Loucy (cell line): Measurements from ENCODE around the gene PMP22.

ENCODE experiments used
- H2AFZ ChIP-seq: fragments of 200-600 bp; sonication (generic); 2 replicates; pipeline ENCODE4 v1.6.0; 2016; ENCODE audit warnings: antibody characterized with exemption, mild to moderate bottlenecking, low read length, moderate library complexity
- H3F3A ChIP-seq: fragments of 200-600 bp; 2 replicates; pipeline ENCODE4 v1.6.0; 2016; ENCODE audit warnings: antibody characterized with exemption, low read depth, mild to moderate bottlenecking
- H3K27me3 ChIP-seq: fragments of 200-600 bp; sonication (generic); 2 replicates; pipeline ENCODE4 v1.6.1; 2014; ENCODE audit warnings: low read length, mild to moderate bottlenecking; ENCODE audit not compliant: insufficient read depth, poor library complexity, severe bottlenecking
- H3K36me3 ChIP-seq: fragments of 200-600 bp; sonication (generic); 2 replicates; pipeline ENCODE4 v1.6.1; 2016; ENCODE audit warnings: low read length; ENCODE audit not compliant: insufficient read depth
- H3K4me1 ChIP-seq: fragments of 200-600 bp; sonication (generic); 2 replicates; pipeline ENCODE4 v1.5.1; 2014; ENCODE audit warnings: low read length, mild to moderate bottlenecking; ENCODE audit not compliant: insufficient read depth, poor library complexity, severe bottlenecking
- H3K4me2 ChIP-seq: fragments of 200-600 bp; sonication (generic); 2 replicates; pipeline ENCODE4 v1.6.0; 2014; ENCODE audit warnings: antibody characterized with exemption, low read length, low read depth, mild to moderate bottlenecking; ENCODE audit not compliant: poor library complexity, severe bottlenecking
- H3K4me3 ChIP-seq: fragments of 200-600 bp; sonication (generic); 2 replicates; pipeline ENCODE4 v1.5.1; 2014; ENCODE audit warnings: low read length, mild to moderate bottlenecking, mixed read lengths; ENCODE audit not compliant: poor library complexity, severe bottlenecking
- H3K79me2 ChIP-seq: fragments of 200-600 bp; sonication (generic); 2 replicates; pipeline ENCODE4 v1.6.1; 2014; ENCODE audit warnings: low read length; ENCODE audit not compliant: insufficient read depth
- H3K9ac ChIP-seq: fragments of 200-600 bp; sonication (generic); 2 replicates; pipeline ENCODE4 v1.6.0; 2014; ENCODE audit warnings: mild to moderate bottlenecking, low read depth, low read length, moderate library complexity; ENCODE audit not compliant: poor library complexity, severe bottlenecking
- H3K9me2 ChIP-seq: fragments of 200-600 bp; sonication (generic); replicated peaks from 2 replicates; pipeline ENCODE4 v1.6.1; 2016; ENCODE audit warnings: low read depth, low read length, mixed read lengths
- H3K9me3 ChIP-seq: fragments of 200-600 bp; sonication (generic); 2 replicates; pipeline ENCODE4 v1.6.1; 2014; ENCODE audit warnings: mild to moderate bottlenecking, antibody characterized with exemption, low read length, low read depth; ENCODE audit not compliant: insufficient read depth
- H4K20me1 ChIP-seq: fragments of 200-600 bp; sonication (generic); 2 replicates; pipeline ENCODE4 v1.6.0; 2014; ENCODE audit warnings: antibody characterized with exemption, low read length, mild to moderate bottlenecking; ENCODE audit not compliant: insufficient read depth, poor library complexity, severe bottlenecking
- EZH2phosphoT487 ChIP-seq: fragments of 200-600 bp; IDR thresholded peaks from 2 replicates; pipeline ENCODE4 v1.6.1; 2018; ENCODE audit warnings: antibody characterized with exemption, mild to moderate bottlenecking, moderate library complexity, borderline replicate concordance
- TF ChIP-seq, protein P1 (sequence below): fragments of 200-600 bp; sonication (generic); conservative IDR thresholded peaks from 2 replicates; pipeline ENCODE4 v1.5.1; 2014; ENCODE audit warnings: mild to moderate bottlenecking, antibody characterized with exemption, low read length

PMP22 gene

DNA sequence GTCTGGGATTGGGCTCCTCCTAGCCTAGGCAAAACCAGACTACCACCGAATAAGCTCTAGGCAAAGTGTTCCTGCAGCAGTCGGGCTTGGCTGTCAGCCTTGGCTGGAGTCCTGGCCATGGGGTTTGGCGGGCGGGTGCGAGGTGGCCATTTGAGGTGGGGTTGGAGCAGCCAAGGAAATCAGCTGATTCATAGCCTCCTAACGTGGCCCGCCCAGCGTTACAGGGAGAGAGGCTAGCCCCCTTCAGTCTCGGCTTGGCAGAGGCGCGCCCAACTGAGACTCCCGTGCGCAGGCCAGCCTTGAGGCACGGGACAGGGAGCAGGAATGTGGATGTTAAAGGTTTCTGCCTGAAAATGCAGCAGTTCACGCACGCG, 1.9 kb downstream of the PMP22 start:
- Histone ChIP-seq H3K9me2 (no peaks in the 10 kb centered on the region), H3K4me3 (no peak overlapping the region), H3K9me3 (no peaks in the 10 kb centered on the region), H3K36me3 (no peaks in the 10 kb centered on the region), H4K20me1 (no peaks in the 10 kb centered on the region), H3K79me2 (no peaks in the 10 kb centered on the region), H3K4me2 (no peak overlapping the region), H3K9ac (no peak overlapping the region), H3K4me1 (peaks cover 10% of the 10 kb centered on the region), H3K27me3 (no peaks in the 10 kb centered on the region), H3F3A (no peaks in the 10 kb centered on the region), H2AFZ (no peak overlapping the region)
- no peak for TF ChIP-seq EZH2phosphoT487
- TF ChIP-seq, protein P1, sequence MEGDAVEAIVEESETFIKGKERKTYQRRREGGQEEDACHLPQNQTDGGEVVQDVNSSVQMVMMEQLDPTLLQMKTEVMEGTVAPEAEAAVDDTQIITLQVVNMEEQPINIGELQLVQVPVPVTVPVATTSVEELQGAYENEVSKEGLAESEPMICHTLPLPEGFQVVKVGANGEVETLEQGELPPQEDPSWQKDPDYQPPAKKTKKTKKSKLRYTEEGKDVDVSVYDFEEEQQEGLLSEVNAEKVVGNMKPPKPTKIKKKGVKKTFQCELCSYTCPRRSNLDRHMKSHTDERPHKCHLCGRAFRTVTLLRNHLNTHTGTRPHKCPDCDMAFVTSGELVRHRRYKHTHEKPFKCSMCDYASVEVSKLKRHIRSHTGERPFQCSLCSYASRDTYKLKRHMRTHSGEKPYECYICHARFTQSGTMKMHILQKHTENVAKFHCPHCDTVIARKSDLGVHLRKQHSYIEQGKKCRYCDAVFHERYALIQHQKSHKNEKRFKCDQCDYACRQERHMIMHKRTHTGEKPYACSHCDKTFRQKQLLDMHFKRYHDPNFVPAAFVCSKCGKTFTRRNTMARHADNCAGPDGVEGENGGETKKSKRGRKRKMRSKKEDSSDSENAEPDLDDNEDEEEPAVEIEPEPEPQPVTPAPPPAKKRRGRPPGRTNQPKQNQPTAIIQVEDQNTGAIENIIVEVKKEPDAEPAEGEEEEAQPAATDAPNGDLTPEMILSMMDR = no peak

DNA sequence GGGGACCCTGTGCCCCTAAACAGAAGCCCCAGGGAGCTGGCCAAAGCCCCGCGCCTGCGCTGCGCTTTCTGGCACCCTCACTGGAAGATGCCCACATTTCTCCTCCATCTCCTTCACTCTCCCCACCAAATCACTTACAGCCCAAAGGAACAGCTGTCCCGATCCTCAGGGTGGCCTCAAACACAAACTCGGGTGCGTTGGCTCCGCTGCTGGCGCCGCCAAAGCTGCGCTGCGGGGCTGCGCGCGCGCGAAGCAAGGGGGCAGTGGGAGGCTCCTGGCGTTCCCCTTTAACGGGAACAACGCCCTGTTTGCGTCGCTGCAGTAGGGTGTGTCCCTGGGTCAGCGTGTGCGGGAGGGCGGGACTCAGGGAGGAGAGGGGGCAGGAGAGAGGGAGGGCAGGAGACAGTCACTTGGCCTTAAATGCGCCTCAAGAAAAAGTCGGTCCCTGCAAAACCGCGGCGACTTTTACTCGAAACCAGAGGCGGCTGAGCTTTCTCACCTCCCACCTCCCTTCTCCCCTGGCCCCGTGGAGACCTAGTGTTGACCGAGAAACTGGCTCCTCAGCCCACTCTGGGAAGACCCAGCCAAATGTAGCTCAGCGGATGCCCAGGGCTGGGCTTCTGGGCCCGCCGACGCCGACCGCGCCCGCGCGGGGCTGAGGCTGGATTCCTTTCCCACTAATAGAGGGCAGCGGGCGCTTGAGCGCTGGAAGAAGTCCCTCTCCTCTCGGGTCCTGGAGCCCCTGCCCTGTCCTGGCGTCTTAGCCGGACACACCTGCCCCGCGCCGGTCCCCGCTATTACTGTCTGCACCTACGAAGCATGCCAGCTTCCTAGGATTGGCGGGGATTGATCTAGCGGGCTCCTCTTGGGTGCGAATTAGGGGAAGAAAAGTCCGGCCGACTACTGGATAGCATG, 2.6 kb downstream of the PMP22 start:
- peaks cover 16% of the 10 kb centered on the region for H3K4me1 ChIP-seq
- H3K4me2 ChIP-seq = no peak overlapping the region
- H4K20me1 ChIP-seq = no peaks in the 10 kb centered on the region
- H2AFZ ChIP-seq = no peak overlapping the region
- no peaks in the 10 kb centered on the region for H3K27me3 ChIP-seq
- H3F3A ChIP-seq = no peaks in the 10 kb centered on the region
- no peaks in the 10 kb centered on the region for H3K79me2 ChIP-seq
- H3K4me3 ChIP-seq = no peak overlapping the region
- TF ChIP-seq, protein P1 = no peak
- no peak for TF ChIP-seq EZH2phosphoT487
- H3K9ac ChIP-seq = no peak overlapping the region
- H3K9me2 ChIP-seq = no peaks in the 10 kb centered on the region
- no peaks in the 10 kb centered on the region for H3K9me3 ChIP-seq
- H3K36me3 ChIP-seq = no peaks in the 10 kb centered on the region

DNA sequence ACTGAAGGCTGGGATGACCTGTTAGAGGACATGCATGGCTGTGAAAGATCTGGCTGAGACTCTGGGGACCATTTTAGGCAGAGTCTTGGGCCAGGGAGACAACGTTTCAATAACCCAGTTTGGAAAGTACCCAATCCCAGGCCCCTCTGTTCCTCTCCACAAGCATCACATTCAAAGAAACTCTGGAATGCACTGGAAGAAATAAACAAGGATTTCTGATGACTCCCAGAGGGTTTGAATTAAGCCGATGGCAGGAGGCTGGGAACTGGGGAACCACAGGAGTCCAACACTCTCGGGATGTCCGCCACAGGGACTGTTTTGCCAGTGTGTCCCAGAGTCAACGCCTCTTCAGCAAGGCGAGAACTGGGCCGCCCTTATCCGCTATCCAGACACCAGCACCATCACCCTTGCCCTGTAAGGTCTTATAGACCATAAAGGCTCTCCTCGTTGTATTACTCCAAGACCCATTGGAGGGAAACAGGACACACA, 3.3 kb downstream of the PMP22 start:
- Histone ChIP-seq H3K36me3 (no peaks in the 10 kb centered on the region), H3K4me2 (no peak overlapping the region), H3K9ac (no peak overlapping the region), H3K9me3 (no peaks in the 10 kb centered on the region), H3K27me3 (no peaks in the 10 kb centered on the region), H3K4me1 (peaks cover 22% of the 10 kb centered on the region), H3K79me2 (no peaks in the 10 kb centered on the region), H2AFZ (no peak overlapping the region), H3K9me2 (no peaks in the 10 kb centered on the region), H4K20me1 (no peaks in the 10 kb centered on the region), H3F3A (no peaks in the 10 kb centered on the region), H3K4me3 (no peak overlapping the region)
- no peak for TF ChIP-seq EZH2phosphoT487
- TF ChIP-seq, protein P1 = no peak
